T47D (cell line): ENCODE measurements around the gene KRTAP4-12.
A peak's percentile ranks its signal among the peaks of the same experiment; 100 is the strongest.
"Not testable (repeated sequence)": the region's sequence is repeated elsewhere in the genome, so short reads cannot be mapped to it uniquely, and the experiment has no call there.

Experiments
- DNase-seq, 2 experiments: peaks; one replicate each; pipeline versions ENCODE4 v3.0.0 to v3.0.0-alpha.2; 2011 to 2012; ENCODE audit warnings: low read depth in 1 of 2, low spot score in 1 of 2
- JUND ChIP-seq: IDR thresholded peaks from 2 replicates; pipeline ENCODE4 v1.6.1; 2012; ENCODE audit warnings: low read depth
- in situ Hi-C: cut with HindIII; loops from 2 replicates; pipeline ENCODE4 v1.10.0; 2016; ENCODE audit warnings: low sequenced_read_pairs, low pct_unique_long_range_greater_than_20kb

Gene KRTAP4-12

DNA sequence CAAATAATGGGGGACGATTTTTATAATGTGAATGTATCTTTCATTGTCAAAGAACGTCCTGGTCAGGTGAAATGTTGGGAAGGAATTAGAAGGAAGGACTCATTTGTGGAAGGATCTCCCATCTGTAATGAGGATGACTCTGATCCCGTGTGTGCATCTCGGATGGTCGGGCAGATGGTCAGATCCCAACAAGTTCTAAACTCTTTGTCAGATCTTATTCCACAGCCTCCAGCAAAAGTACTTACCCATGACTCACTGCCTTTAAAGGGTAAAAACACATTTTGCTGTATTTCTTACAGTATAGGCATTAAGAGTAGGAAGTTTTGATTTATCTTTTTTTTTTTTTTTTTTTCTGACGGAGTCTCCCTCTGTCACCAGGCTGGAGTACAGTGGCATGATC, 25.5 kb downstream of the KRTAP4-12 start:
- TF ChIP-seq JUND, result no peak
- in situ Hi-C loops, result no loop called here
- DNase-seq, result no peak

DNA sequence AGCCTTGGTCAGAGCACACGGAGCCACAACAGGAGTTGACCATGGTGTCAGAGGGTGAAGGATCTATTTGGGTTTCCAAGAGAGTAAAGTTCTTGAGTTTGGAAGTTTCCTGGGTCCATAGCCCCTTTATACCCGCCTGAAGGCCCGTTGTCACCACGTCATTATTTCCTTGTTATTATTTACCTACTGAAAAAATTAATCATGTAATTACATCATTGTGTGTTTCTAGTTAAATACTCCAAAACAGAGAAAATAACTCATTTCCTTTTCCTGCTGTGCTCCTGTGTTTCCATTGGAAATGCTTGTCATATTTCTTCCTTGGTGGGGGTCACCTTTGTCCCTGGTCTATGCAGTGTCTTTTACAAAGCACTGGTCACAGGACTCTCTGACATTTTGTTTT, 25.9 kb downstream of the KRTAP4-12 start, which contains the start of gene KRTAP4-8:
Gene KRTAP4-8 (minus strand): TSS at position 101 of the 400 bp plus-strand sequence. CDS start 58 bp downstream, at position 43.
- in situ Hi-C loops, result no loop called here
- no peak for TF ChIP-seq JUND
- DNase-seq, result no peak

DNA sequence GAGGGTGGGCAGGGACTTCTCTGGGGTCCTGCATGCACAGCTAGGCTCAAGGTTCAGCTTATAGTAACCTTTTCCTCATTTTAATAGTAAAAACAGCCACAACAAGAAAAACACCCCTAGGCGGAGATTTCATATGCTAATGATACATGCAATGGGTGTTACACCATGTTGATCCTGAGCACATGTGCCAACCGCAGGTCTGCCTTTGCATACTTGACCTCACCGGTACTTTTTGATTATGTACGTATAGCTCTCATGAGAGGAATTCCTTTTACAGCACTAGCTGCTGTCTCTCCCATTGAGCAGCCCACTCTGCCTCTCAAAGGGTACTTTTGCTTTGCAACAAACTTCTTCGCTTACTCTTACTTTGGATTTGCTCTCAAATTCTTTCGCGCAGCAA, 27.9 kb downstream of the KRTAP4-12 start:
- in situ Hi-C loops, result no loop called here
- no peak for DNase-seq
- TF ChIP-seq JUND, result no peak

- DNase-seq, in situ Hi-C loops: not testable (repeated sequence)
These were observed 35.1 kb downstream of the KRTAP4-12 start for GRCh38 chr17:41088760-41089352.

DNA sequence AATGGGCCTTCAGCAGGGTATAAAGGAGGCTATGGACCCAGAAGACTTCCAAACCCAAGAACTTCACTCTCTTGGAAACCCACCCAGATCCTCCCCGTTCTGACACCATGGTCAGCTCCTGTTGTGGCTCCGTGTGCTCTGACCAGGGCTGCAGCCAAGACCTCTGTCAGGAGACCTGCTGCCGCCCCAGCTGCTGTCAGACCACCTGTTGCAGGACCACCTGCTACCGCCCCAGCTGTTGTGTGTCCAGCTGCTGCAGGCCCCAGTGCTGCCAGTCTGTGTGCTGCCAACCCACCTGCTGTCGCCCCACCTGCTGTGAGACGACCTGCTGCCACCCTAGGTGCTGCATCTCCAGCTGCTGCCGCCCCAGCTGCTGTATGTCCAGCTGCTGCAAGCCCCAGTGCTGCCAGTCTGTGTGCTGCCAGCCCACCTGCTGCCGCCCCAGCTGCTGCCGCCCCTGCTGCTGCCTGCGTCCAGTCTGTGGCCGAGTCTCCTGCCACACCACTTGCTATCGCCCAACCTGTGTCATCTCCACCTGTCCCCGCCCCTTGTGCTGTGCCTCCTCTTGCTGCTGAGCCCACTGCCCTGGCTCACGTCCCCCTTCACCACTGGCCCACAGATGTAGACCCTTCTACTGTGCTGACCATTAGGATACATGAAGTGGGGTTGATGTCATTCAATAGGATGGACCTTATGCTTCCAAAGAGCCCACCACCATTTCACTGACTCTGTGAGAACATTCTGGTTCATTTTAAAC, 39.7 kb downstream of the KRTAP4-12 start, which contains the start of gene KRTAP4-7:
Gene KRTAP4-7 (plus strand): TSS at position 51 of the 757 bp plus-strand sequence. CDS start 57 bp downstream, at position 108.
- DNase-seq, in situ Hi-C loops: not testable (repeated sequence)

DNA sequence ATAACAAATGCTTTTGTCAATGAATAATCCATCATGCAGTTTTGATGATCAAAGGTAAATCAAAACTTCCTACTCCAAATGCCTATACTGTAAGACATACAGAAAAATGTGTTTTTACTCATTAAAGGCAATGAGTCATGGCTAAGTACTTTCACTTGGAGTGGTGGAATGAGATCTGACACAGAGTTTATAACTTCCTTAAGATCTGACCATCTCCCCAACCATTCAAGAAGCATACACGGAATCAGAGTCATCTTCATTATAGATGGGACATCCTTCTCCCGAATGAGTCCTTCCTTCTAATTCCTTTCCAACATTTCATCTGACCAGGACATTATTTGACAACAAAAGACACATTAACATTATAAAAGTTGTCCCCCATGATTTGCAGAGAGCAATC, 40.6 kb downstream of the KRTAP4-12 start:
- DNase-seq, in situ Hi-C loops: not testable (repeated sequence)

- in situ Hi-C loops, result no loop called here
- TF ChIP-seq JUND, result no peak
- DNase-seq, result peak in 1 of 2 experiments; percentile 18
These were observed 41.4 kb downstream of the KRTAP4-12 start for GRCh38 chr17:41082626-41083025.

- DNase-seq, result no peak
- no peak for TF ChIP-seq JUND
- in situ Hi-C loops, result no loop called here
These were observed 47.2 kb downstream of the KRTAP4-12 start for GRCh38 chr17:41076788-41077187.

DNA sequence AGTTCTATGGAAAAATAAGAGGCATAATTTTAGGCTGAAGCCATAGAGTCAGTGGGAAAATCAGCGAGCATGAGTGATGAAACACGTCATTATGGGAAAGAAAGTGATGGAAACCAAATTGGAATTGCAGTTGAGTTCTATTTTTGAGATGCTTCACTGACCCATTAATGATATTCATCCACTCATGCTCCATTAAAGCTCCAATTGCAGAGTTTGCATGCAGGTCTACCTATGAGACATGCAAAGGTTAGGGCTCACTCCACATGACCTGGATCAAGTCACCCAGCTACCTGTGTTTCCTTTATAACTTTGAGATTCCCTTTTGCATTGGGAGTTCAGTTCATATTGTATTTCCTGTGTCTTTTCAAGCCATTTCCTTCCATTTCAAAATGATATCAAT, 50.3 kb downstream of the KRTAP4-12 start:
- no peak for TF ChIP-seq JUND
- in situ Hi-C loops, result no loop called here
- DNase-seq, result no peak
